ENCODE data around the gene TRIM38. TPM values are rescaled to one million over a fixed set of nuclear protein-coding genes. Genes with fewer than 3 reads are reported as not detected.
"Not testable (repeated sequence)": the region's sequence is repeated elsewhere in the genome, so short reads cannot be mapped to it uniquely, and the experiment has no call there.

TRIM38 gene
- total RNA-seq, 1 experiment from 2014 or later = 0.70 TPM

GRCh38 chr6:26000366-26001144, 38.0 kb downstream of the TRIM38 start:
- no peak for TF ChIP-seq CTCF (IDR thresholded peaks at IDR 0.05; ENCODE audit: insufficient read depth in 1 of 2, low read depth in 1 of 2, low read length in 1 of 2, severe bottlenecking in 1 of 2, unreplicated experiment in 1 of 2)
- no peaks in the 10 kb centered on the region for H3K36me3 ChIP-seq (ENCODE audit: control insufficient read depth, insufficient read depth, low read length)
- BruUV-seq (replicated peaks) = no TSS peak
- Mint-ChIP-seq H3K36me3 (ENCODE audit: insufficient read depth, unreplicated experiment) (no peaks in the 10 kb centered on the region), H3K4me1 (ENCODE audit: low read depth, unreplicated experiment) (peaks cover 7% of the 10 kb centered on the region), H3K27ac (ENCODE audit: unreplicated experiment) (no peak overlapping the region), H3K27me3 (ENCODE audit: insufficient read depth, unreplicated experiment) (no peaks in the 10 kb centered on the region), H3K4me3 (ENCODE audit: unreplicated experiment) (no peak overlapping the region), H3K9me3 (ENCODE audit: unreplicated experiment) (no peaks in the 10 kb centered on the region)
- H3K4me3 ChIP-seq (ENCODE audit: low read depth, low read length) = no peak overlapping the region
- no peaks in the 10 kb centered on the region for H3K9me3 ChIP-seq
- intact Hi-C loops (cut with micrococcal nuclease; ENCODE audit: unreplicated experiment) = loop anchor here (5.0 kb wide), 1 partner anchor 278 kb away; no protein-coding TSS in a partner anchor
- ChIA-PET CTCF (no interaction called here), POLR2A (no interaction called here)
- no peaks in the 10 kb centered on the region for H3K27me3 ChIP-seq (replicated peaks; ENCODE audit: control insufficient read depth, insufficient read depth, low read length)
- no peaks in the 10 kb centered on the region for H3K4me1 ChIP-seq
- DNase-seq = no peak

- Mint-ChIP-seq H3K4me3 (ENCODE audit: unreplicated experiment) (no peak overlapping the region), H3K4me1 (ENCODE audit: low read depth, unreplicated experiment) (peaks cover 13% of the 10 kb centered on the region), H3K9me3 (ENCODE audit: unreplicated experiment) (no peaks in the 10 kb centered on the region), H3K27me3 (ENCODE audit: insufficient read depth, unreplicated experiment) (no peaks in the 10 kb centered on the region), H3K27ac (ENCODE audit: unreplicated experiment) (no peak overlapping the region), H3K36me3 (ENCODE audit: insufficient read depth, unreplicated experiment) (no peaks in the 10 kb centered on the region)
- Histone ChIP-seq H3K4me3 (ENCODE audit: low read depth, low read length) (no peak overlapping the region), H3K36me3 (ENCODE audit: control insufficient read depth, insufficient read depth, low read length) (no peaks in the 10 kb centered on the region), H3K4me1 (no peaks in the 10 kb centered on the region), H3K9me3 (no peaks in the 10 kb centered on the region), H3K27me3 (replicated peaks; ENCODE audit: control insufficient read depth, insufficient read depth, low read length) (no peaks in the 10 kb centered on the region)
- BruUV-seq (replicated peaks) = no TSS peak
- DNase-seq = peak; percentile 49 to 79
- ChIA-PET CTCF (interaction anchor here (1.6 kb wide), 1 partner anchor 18 kb away, joined by 5 read pairs; a partner anchor contains a TSS), POLR2A (no interaction called here)
- intact Hi-C loops (cut with micrococcal nuclease; ENCODE audit: unreplicated experiment) = loop anchor here (5.0 kb wide), 1 partner anchor 281 kb away; no protein-coding TSS in a partner anchor
- TF ChIP-seq CTCF (IDR thresholded peaks at IDR 0.05; ENCODE audit: insufficient read depth in 1 of 2, low read depth in 1 of 2, low read length in 1 of 2, severe bottlenecking in 1 of 2, unreplicated experiment in 1 of 2) = peak; percentile 77 to 90
These were observed 40.6 kb downstream of the TRIM38 start for GRCh38 chr6:26003102-26003694.

GRCh38 chr6:26006086-26006939, 43.7 kb downstream of the TRIM38 start:
- ChIA-PET POLR2A (interaction anchor here (0.7 kb wide), 1 partner anchor 774 kb away, joined by 5 read pairs; no protein-coding TSS in a partner anchor), CTCF (no interaction called here)
- no peak overlapping the region for H3K4me3 ChIP-seq (ENCODE audit: low read depth, low read length)
- no peaks in the 10 kb centered on the region for H3K4me1 ChIP-seq
- no peaks in the 10 kb centered on the region for H3K9me3 ChIP-seq
- no peak for DNase-seq
- TF ChIP-seq CTCF (IDR thresholded peaks at IDR 0.05; ENCODE audit: insufficient read depth in 1 of 2, low read depth in 1 of 2, low read length in 1 of 2, severe bottlenecking in 1 of 2, unreplicated experiment in 1 of 2) = no peak
- intact Hi-C loops (cut with micrococcal nuclease; ENCODE audit: unreplicated experiment) = no loop called here
- no TSS peak for BruUV-seq (replicated peaks)
- Mint-ChIP-seq H3K4me1 (ENCODE audit: low read depth, unreplicated experiment) (peaks cover 7% of the 10 kb centered on the region), H3K9me3 (ENCODE audit: unreplicated experiment) (no peaks in the 10 kb centered on the region), H3K27ac (ENCODE audit: unreplicated experiment) (no peak overlapping the region), H3K27me3 (ENCODE audit: insufficient read depth, unreplicated experiment) (no peaks in the 10 kb centered on the region), H3K36me3 (ENCODE audit: insufficient read depth, unreplicated experiment) (no peaks in the 10 kb centered on the region), H3K4me3 (ENCODE audit: unreplicated experiment) (no peak overlapping the region)
- H3K36me3 ChIP-seq (ENCODE audit: control insufficient read depth, insufficient read depth, low read length) = no peaks in the 10 kb centered on the region
- H3K27me3 ChIP-seq (replicated peaks; ENCODE audit: control insufficient read depth, insufficient read depth, low read length) = no peaks in the 10 kb centered on the region

GRCh38 chr6:26006940-26007305, 44.3 kb downstream of the TRIM38 start:
- intact Hi-C loops (cut with micrococcal nuclease; ENCODE audit: unreplicated experiment); H3K36me3 ChIP-seq (ENCODE audit: control insufficient read depth, insufficient read depth, low read length); H3K4me1 Mint-ChIP-seq (ENCODE audit: low read depth, unreplicated experiment); H3K27me3 Mint-ChIP-seq (ENCODE audit: insufficient read depth, unreplicated experiment); H3K36me3 Mint-ChIP-seq (ENCODE audit: insufficient read depth, unreplicated experiment); POLR2A ChIA-PET; H3K9me3 Mint-ChIP-seq (ENCODE audit: unreplicated experiment); H3K9me3 ChIP-seq; DNase-seq; CTCF ChIA-PET; H3K27ac Mint-ChIP-seq (ENCODE audit: unreplicated experiment); H3K27me3 ChIP-seq (replicated peaks; ENCODE audit: control insufficient read depth, insufficient read depth, low read length); H3K4me1 ChIP-seq; BruUV-seq (replicated peaks); H3K4me3 Mint-ChIP-seq (ENCODE audit: unreplicated experiment); H3K4me3 ChIP-seq (ENCODE audit: low read depth, low read length): not testable (repeated sequence)
